ENCODE results near the gene POLR3B. TPM values are rescaled to one million over a fixed set of nuclear protein-coding genes. Genes with fewer than 3 reads are reported as not detected.

POLR3B gene
- total RNA-seq, 2 donors from 2014 or later = 9.1 to 9.2 TPM

DNA sequence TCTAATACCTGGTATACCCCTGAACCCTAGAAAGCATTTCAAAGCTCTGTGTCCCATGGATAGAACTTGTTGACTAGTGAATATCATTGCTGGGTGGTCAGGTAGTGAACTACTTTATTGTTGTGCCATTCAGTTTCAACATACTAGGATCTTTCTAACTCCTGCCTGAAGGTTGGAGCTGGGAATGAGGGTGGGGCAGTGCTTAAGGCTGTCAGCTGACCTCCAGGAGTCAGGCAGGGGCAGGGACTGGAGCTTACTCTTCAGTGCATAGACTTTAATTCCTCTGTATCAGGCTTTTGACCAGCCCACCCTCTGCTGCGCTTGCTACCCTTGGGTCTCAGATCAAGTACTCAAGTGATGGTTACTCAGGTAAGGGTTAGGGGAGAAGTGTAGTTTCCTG is 122.7 kb downstream of the POLR3B start:
- intact Hi-C loops (cut with DNase I) = no loop called here
- ATAC-seq (no peak), DNase-seq (no peak)
- Histone ChIP-seq H3K27me3 (no peaks in the 10 kb centered on the region), H3K4me3 (no peak overlapping the region), H3K4me1 (no peaks in the 10 kb centered on the region), H3K9me3 (no peaks in the 10 kb centered on the region), H3K36me3 (replicated peaks in 1 of 2; ENCODE audit: insufficient read depth in 1 of 2, low read depth in 2 of 2) (no peaks in the 10 kb centered on the region), H3K27ac (no peak overlapping the region)
- no peak for TF ChIP-seq POLR2A (IDR thresholded peaks at IDR 0.05)
- TF ChIP-seq, protein P1, sequence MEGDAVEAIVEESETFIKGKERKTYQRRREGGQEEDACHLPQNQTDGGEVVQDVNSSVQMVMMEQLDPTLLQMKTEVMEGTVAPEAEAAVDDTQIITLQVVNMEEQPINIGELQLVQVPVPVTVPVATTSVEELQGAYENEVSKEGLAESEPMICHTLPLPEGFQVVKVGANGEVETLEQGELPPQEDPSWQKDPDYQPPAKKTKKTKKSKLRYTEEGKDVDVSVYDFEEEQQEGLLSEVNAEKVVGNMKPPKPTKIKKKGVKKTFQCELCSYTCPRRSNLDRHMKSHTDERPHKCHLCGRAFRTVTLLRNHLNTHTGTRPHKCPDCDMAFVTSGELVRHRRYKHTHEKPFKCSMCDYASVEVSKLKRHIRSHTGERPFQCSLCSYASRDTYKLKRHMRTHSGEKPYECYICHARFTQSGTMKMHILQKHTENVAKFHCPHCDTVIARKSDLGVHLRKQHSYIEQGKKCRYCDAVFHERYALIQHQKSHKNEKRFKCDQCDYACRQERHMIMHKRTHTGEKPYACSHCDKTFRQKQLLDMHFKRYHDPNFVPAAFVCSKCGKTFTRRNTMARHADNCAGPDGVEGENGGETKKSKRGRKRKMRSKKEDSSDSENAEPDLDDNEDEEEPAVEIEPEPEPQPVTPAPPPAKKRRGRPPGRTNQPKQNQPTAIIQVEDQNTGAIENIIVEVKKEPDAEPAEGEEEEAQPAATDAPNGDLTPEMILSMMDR (IDR thresholded peaks at IDR 0.05) = no peak
- WGBS, 2 donors = 93 to 94% methylated on average over 1 of the region's 1 CpG

DNA sequence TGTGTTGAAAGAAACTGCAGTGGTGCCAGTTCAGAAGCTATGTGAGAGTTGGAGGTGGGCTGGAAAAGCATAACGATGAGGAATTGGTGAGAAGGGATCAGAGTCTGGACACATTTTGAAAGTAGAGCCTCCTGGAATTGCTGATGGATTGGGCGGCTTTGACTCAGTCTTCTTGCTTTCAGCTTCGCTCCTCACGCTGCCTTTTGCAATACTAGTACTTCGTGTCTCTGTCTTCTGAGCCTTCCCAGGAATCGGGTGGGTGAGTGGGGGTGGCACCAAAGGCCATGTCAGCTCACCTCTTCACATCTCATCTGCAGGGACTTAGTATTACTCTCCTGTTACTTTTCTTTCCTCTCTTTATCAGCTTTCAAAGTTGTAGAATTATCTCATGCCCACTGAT is 123.7 kb downstream of the POLR3B start:
- Histone ChIP-seq H3K27ac (no peak overlapping the region), H3K36me3 (replicated peaks in 1 of 2; ENCODE audit: insufficient read depth in 1 of 2, low read depth in 2 of 2) (no peaks in the 10 kb centered on the region), H3K4me3 (no peak overlapping the region), H3K9me3 (no peaks in the 10 kb centered on the region), H3K27me3 (no peaks in the 10 kb centered on the region), H3K4me1 (no peaks in the 10 kb centered on the region)
- no peak for TF ChIP-seq POLR2A (IDR thresholded peaks at IDR 0.05)
- TF ChIP-seq, protein P1 (IDR thresholded peaks at IDR 0.05) = no peak
- DNase-seq (no peak), ATAC-seq (no peak)
- 93 to 94% methylated on average over 6 of the region's 6 CpGs for WGBS, 2 donors
- intact Hi-C loops (cut with DNase I) = no loop called here

DNA sequence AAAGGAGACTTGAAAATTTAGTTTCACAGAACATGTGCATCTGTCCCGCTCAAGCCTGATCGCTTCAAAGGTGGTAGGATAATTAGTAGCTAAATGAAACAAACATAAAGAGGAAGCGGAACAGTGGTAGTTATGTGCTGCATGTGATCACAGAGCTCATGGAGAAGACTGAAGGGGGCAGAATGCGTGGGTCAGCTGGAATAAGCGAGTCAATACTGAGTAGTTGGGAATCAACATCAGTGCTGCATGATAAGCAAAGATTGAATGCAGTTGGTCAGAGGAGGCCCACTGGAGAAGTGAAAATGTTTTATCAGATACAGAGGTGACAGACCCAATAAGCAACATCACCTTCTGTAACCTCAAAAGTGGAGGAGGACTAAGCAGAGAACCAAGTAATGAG is 130.1 kb downstream of the POLR3B start:
- 96 to 97% methylated on average over 5 of the region's 5 CpGs for WGBS, 2 donors
- ATAC-seq = no peak
- no peak for DNase-seq

DNA sequence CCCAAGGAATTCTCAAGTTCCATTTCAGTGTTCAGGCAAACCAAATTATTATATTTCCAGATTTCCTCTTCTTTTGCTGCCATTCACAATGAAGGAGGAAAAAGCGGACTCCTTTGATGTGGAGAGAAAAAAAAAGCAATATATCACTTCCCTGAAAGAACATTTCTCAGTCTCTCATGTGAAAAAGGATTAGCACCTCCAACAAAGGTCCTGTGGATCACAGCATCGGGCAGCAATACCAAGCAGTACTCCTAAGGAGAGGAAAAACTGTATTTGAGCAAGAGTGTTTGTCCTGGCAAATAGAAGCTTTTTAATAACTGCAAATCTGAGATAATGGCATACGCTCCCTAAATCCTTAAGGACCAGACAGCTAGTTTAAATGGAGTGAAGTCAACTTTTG is 131.3 kb downstream of the POLR3B start:
- ATAC-seq (no peak), DNase-seq (no peak)
- TF ChIP-seq, protein P1 (IDR thresholded peaks at IDR 0.05) = no peak
- TF ChIP-seq POLR2A (IDR thresholded peaks at IDR 0.05) = no peak
- Histone ChIP-seq H3K4me1 (no peaks in the 10 kb centered on the region), H3K36me3 (replicated peaks in 1 of 2; ENCODE audit: insufficient read depth in 1 of 2, low read depth in 2 of 2) (no peaks in the 10 kb centered on the region), H3K4me3 (no peak overlapping the region), H3K9me3 (no peaks in the 10 kb centered on the region), H3K27me3 (no peaks in the 10 kb centered on the region), H3K27ac (no peak overlapping the region)
- WGBS, 2 donors = 88 to 89% methylated on average over 3 of the region's 3 CpGs
- intact Hi-C loops (cut with DNase I) = no loop called here

More for the DNA sequence above, 130.1 kb downstream of the POLR3B start:
- Histone ChIP-seq H3K27me3 (no peaks in the 10 kb centered on the region), H3K4me1 (no peaks in the 10 kb centered on the region), H3K4me3 (no peak overlapping the region), H3K27ac (no peak overlapping the region), H3K36me3 (replicated peaks in 1 of 2; ENCODE audit: insufficient read depth in 1 of 2, low read depth in 2 of 2) (no peaks in the 10 kb centered on the region), H3K9me3 (no peaks in the 10 kb centered on the region)
- intact Hi-C loops (cut with DNase I) = no loop called here
- TF ChIP-seq, protein P1 (IDR thresholded peaks at IDR 0.05) = no peak
- TF ChIP-seq POLR2A (IDR thresholded peaks at IDR 0.05) = no peak

DNA sequence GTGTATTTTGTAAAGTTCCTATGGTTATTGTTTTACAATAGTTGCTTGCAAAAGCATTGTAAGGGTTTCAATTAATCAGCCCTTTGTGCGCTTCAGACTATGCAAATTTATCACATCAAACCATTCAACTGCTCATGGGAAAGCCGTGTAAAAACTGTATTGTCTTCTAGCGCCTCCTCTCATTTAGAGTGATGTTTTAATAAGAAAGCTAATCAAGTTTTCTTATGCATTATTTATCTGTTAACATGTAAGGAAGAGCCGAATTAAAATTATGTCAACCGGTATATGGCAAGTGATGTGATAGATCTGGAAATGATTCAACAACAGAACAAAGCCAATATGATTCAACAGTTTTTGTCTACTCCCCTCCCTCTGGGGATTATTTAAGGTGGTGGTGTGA is 132.7 kb downstream of the POLR3B start:
- Histone ChIP-seq H3K4me1 (no peaks in the 10 kb centered on the region), H3K9me3 (no peaks in the 10 kb centered on the region), H3K27ac (no peak overlapping the region), H3K4me3 (no peak overlapping the region), H3K27me3 (no peaks in the 10 kb centered on the region), H3K36me3 (replicated peaks in 1 of 2; ENCODE audit: insufficient read depth in 1 of 2, low read depth in 2 of 2) (no peaks in the 10 kb centered on the region)
- ATAC-seq = no peak
- TF ChIP-seq, protein P1 (IDR thresholded peaks at IDR 0.05) = no peak
- TF ChIP-seq POLR2A (IDR thresholded peaks at IDR 0.05) = no peak
- WGBS, 2 donors = 95 to 96% methylated on average over 5 of the region's 5 CpGs
- DNase-seq = no peak
- intact Hi-C loops (cut with DNase I) = no loop called here
